ENCODE data around the gene PARP11.

DNA sequence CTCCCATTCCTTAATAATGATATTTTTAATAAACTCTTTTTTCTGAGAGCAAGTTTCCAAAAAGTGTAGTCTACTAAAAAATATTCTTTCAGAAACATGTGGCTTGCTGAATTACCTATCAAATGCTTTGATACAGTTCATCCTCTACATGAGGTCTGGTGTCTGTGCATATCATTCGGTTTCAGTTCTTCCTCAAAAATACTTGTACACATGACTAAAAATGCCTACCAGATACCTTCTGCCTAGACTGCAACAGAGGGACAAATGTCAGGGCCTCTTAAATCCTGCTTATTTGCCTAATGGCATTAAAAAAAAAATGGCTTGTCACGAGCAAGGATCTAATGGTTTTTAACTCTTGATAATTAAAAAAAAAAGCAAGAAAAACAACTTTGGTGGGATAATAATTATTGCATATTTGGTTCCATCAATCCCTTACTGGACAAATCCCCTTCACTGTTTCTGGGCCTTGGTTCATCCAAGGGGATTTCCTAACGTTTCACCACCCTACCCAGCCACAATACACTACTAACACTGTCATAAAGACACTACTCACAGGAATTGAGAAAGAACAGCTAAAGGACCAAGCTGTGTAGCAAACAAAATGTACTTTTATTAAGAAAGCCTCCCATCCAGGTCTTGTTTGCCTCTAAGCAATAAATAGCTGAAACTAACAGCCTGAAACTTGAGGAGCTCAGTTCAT is 45.7 kb downstream of the PARP11 start:
- TF ChIP-seq CTCF (IDR thresholded peaks at IDR 0.05; ENCODE audit: insufficient read depth, low read length, poor library complexity, severe bottlenecking) (no peak), EZH2phosphoT487 (conservative IDR thresholded peaks at IDR 0.05; ENCODE audit: low read length) (no peak)
